GM19467 (cell line): ENCODE measurements around the gene RRP9.

Experiments used
- ATAC-seq: cut with Tn5 transposase; IDR thresholded peaks from one replicate; pipeline ENCODE4 v1.9.1; 2021; ENCODE audit warnings: mild to moderate bottlenecking, moderate library complexity; ENCODE audit not compliant: unreplicated experiment

RRP9 gene

DNA sequence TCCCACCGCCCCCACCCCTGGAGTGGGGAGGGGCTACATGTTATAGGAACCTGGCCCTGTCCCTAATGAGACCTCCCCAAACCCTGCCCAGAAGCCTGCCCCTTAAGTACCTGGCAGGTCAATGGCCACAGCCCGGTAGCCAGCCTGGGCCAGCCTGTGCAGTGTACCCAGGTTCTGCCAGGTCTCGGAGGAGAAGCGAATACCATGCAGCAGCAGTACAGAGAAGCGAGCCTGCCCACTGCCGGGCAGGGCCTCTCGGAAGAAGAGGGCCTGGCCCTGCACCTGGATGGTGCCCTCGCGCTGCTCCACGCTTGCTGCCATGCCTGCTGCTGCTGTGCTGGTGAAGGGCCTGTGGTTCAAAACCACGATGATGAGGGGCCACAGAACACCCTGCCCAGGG, 29.6 kb upstream of the RRP9 start:
- no peak for ATAC-seq

DNA sequence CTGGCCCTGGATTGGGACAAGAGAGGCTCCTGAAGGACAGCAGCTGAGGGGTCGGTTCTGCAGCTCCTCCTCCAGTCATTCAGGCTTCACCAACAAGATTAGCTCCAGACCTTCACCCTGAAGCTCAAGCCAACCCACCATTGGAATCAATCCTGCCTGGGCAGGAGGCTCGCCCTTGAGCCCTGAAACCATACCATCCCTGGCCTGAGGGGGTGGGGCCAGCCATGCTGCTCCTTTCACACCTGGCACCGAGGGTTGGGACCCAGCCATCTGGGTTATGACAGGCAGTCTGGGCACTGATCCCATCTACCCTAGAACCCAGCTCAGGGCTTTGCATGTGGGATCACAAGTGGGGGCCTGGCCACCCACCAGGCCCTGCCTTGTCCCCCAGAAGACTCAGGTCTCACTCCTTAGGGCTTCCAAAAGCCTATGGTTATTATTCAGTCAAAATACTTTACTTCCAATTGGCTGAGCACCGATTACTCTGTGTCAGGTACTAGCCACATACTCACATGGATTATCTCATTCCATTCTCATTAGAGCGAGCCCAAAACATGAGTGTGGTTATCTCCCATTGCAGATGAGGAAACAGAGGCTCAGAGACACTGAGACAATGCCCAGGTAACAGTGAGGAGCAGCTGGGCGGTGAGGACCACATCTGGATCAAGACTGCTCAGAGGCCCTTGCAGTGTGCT, 29.0 kb upstream of the RRP9 start:
- no peak for ATAC-seq

DNA sequence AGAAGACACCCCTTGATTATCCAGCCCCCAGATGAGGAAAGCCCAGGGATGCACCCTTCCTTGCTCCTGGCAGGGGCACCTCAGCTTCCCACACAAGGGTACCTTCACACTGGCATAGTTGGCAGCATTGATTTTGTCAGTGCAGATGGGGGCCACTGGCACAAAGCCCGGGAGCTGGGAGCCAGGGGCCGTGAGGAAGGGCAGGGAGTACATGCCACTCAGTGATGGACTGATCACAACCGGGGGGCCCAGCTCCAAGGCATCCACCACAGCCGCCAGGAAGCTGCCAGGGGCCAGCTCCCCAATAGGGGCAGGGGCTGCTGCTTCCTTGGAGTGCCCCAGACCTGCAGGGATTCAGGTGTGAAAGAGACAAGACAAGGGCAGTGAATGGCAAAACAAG, 28.1 kb upstream of the RRP9 start:
- no peak for ATAC-seq

DNA sequence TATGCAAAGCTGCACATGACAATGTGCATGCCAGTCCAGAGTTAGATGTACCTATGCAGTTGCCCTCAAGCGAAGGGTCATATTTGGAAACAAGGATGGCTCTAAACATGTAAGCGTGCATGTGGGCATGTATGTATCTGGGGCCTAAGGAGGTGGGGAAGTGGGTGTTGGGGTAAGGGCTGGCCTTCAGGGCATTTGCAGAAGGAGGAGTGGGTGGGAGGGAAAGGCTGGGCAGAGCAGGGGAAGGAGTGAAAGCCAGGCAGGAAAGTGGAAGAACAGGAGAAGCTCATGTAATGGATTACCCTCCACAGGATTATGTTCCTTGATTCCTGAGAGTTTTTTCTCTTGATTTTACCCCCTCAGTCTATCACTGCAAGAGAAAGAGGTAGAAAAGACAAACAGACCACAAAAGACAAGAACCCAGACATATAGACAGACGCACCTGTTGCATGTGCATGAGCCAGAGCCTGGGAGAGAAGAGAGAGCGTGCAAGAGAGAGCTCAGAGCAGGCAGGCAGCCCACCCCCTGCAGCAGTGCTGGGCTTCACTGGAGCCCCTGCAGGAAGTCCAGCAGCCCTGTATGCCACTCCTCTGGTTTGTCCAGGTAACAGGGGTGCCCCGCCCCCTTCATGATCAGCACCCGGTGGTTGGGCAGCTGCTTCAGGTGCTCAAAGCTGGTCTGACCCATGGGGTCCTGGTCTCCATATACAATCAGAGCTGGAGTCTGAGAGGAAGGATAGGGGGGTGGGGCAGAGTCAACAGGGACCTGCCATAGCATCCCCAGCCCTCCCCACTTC, 27.4 kb upstream of the RRP9 start:
- no peak for ATAC-seq

DNA sequence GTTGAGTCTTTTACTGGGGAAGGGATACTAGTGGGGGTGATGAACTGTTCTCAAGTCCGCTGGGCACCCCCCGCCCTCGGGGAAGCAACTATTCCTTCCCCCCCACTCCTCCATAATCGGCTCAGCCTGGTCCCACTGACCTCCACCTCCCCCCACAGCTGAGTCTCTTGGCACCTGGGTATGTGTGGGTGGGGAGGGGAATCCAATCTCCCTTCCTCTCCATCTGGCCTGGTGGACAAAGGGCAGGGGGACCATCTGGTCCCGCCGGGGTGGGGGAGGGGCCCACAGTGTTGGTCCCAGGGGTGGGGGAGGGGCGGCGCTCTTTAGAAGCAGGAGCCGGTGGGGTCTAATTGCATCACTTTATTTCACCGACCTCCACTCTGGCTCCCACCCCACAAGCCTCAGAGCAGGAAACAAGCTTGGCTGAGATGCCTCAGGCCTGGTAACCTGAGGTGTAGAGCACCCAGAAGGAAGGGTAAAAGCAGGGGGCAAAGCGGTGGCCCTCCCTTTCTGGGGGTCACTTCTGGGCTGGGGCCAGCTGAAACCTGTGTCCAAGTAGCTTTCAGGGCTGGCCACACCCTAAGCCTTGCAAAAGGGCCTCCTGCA, 26.6 kb upstream of the RRP9 start:
- no peak for ATAC-seq

DNA sequence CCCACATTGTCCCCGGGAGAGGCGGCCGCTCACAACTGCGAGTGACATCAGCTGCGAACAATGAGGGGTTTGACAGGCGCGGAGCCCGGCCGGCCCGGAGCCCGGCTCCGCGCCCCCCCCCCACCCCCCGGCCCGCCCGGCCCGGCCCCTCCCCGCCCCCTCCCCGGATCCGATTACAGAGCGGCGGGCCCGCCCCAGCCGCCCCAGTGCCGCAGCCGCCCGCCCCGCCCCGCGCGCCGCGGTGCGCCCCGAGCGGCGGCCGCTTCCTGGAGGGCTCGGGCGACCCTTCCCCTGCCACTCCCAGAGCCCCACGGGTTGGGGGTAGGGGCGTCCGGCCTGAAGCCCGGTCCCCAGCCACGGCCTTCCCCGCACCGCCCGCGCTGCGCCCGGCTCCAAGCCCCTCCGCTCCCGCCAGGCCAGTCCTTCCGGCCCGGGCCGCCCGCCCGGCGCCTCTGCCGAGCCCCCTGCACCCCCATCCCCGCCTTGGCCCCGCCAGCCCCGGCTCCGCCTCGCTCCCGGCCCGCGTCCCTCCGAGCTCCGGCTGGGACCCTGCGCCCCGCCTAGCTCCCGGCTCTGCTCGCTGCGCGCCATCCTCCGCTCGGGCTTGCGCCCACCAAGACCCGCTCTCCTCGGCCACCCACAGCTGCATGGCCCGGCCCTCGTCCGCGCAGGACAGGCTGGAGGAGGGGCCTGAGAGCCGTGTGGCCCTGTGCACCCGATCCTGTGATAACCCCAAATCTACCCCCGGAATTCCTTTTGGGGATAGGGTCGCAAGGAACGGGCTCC, 25.9 kb upstream of the RRP9 start, which contains the start of gene PCBP4:
PCBP4 (minus strand) TSS at position 71 of the 786 bp plus-strand sequence. CDS start 6,214 bp downstream, outside the sequence.
- ATAC-seq: no peak

DNA sequence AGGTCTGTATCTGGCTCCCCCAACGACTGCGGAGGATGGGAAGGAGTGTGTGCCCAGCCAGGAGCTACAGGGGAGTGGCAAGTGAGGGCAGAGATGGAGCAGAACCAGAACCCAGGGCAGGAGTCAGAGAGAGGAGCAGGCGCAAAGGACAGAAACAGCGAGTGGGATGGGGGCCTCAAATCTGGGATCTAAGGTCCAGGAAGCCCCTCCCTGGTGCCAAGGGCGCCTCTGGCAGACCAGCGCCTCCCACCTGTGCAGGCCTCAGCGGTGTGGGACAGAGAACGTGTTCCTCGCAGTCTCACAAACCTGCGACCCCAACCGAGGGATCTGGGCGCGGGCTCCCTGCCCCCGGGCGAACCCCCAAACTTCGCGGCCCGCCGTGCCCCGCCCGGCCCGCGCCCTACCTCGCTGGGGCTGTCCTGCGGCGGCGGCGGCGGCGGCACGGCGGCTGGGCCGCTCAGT, 25.2 kb upstream of the RRP9 start:
- ATAC-seq: no peak

DNA sequence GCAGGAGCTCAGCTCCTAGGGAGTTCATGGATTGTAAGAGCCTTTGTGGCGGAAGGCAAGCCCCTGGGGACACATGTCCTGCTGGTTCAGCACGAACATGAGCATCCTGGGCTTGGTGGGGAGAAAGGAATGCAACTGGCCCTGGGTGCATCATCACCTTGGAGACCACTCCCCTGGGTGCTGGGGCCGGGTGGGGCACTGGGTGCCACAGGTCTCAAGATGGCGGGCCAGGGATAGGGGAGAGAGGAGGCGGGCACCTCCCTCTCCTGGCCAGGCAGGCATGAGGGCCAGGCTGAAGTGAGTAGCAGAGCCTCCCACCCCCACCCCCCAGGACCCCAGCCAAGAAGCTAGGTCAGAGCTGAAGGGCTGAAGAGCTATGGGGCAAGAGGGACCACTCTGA, 24.8 kb upstream of the RRP9 start:
- no peak for ATAC-seq

DNA sequence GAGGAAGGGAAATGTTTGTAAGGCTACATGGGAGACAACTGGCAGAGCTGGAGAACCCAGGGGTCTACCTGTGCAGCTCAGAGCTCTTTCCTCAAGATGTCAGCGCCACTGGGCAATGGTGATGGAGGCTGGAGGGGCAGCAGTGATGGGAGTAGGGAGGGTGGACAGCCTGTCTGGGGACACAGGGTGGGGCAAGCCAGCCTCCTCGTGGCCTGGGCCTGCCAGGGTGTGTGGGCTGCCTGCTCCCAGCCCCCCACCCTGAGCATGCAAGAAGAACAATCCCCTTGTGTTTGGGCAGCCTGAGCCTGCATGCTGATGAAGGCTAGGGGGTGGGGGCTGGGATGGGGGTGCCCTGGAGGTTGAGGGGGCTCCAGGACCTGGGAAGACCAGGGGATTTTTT, 24.3 kb upstream of the RRP9 start:
- ATAC-seq: no peak

DNA sequence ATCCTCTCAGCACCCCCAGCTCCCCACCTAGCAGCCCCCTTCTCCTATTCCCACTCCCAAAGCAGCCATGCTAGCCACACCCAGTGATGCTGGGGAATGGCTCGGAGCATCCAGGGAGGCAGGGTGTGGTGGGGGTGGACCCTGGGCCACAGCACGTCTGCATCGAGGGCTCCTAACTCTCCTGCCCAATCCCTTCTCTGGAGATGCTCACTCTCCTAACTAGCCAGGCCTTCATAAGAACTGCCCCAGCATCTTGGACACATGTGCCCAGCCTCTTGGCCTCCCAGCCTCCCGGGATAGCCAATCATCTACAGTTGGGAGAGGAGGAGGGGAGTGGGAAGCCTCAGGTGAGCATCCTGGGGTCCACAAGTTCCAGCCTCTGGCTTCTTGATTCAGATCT, 22.8 kb upstream of the RRP9 start:
- no peak for ATAC-seq

DNA sequence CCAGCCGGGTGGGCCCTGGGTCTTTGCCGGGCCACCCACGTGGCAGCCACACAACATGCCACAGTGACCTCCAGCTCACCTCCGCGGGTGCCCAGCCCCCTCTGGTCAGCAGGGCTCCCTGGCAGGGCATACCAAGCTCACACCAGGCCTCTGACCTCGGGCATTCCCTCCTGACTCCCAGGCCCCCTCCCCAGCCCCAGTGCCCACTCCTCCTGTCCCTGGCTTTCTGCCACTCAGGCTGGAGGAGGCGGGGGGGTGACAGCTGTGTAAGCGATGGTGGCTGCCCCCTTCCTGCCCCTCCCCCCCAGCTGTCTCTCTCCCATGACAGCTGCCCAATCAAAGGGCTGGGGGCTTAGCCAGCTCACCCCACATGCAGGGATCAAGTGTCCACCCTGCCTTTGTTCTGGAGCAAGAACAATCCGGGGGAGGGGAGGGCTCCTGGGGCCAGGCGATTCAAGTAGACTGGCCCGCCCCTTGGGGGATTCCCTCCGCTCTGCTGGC, 22.3 kb upstream of the RRP9 start:
- no peak for ATAC-seq

DNA sequence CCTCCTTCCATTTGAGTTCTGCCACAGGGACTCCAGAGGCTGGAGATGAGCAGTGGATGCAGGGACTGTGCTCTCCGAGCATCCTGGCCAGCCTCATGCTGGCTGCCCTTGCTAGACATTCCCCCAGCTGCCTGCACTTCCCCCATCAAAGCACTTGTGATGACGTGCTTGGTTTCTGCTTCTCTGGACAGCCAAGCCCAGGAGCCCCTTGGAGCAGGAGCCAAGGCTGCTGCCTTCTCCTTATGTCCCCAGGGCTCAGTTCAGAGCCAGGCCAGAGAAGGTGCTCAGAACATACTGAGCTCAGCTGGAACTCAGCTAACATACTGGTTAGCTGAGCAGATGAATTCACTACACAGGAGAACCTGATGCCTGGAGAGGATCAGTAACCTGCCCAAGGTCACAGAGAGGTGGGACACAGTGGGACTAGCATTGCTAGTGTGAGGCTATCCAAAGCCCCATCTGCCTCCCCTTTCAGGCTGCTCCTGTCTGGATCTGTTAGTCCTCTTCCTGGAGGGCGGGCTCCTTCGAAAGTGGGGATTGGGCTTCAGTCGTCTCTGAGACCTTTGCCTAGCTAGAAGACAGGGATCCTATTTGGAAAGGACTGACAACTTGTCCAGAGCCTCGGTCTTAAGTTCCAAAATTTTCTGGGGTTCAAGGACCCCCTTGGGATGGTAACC, 21.3 kb upstream of the RRP9 start:
- ATAC-seq: no peak

DNA sequence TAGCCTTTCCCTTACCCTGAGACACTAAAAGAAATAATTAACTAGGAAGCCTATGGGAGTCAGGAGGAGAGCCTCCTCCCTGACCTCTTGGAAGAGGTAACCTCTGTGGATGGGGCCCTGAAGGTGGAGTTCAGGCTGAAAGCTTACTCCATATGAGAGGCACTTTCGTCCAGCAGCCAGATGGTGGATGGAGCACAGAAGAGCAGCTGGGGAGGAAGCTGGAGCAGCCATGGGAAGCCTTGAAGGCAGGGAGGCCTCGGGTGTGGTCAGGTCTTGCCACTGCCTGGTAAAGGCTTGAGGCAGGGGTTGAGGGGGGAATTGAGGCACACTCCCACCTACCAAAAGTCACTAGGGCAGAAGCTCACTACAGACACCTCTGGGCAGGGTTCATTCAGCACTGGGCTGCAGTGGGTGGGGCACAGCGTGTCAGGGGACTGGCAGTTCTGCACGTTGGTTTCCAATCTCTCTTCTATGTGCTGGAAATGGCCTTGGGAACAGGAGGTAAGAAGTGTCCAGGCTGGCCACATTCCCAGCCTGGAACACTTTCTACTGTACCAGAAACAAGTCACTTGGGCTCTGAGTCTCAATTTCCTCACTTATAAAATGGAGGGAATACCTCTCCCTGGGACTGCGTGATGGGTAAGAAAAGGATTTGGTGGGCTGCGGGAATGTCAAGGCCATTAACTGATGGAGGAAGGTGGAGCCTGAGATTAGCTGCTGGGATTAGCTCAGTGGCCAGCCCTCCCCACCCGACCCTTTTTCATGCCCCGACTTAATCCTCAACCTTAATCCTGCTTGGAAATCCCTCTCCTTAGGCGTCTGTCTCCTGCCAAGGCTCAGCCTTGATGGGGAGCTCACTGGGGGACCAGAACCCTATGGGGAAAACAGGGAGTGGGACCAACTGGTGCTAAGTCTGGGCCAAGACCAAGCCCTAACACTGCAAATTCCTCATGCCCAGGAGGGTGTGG, 20.2 kb upstream of the RRP9 start:
- ATAC-seq: no peak

DNA sequence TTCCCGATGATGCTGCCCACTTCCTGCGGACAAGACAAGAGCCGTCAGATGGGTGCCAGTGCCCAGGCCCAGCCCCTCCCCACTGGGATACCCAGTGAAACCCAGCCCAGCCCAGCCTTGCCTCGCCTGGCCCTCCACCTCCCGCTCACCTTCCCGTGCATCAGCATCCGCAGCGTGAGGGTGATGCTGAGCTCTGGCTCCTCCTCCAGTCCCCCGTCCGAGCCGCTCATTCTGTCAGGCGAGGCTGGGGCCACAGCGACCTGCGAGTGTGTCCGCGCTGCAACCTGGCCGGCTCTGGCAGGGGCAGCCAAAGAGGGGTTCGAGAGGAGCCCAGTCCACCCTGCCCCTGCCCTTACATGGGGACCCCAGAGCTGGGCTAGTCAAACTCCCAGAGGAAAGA, 19.3 kb upstream of the RRP9 start:
- no peak for ATAC-seq

DNA sequence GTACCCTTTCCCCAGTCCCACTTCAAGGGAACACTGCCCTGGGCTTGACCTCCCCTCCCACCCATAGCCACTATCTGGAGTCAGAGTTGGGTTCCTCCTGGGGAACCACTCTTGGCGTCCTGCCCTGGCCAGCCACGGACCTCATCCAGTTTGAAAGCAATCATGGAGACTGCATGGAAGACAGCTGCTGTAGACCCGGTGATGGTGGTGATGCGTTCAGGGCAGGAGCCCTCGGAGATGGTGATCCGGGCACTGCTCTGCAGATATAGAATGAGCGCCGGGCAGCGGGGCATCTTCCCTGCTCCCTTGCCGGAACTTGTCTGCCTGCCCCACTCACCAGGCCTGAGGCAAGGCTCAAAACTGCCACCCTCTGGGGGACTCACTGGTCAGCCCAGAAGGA, 18.7 kb upstream of the RRP9 start:
- ATAC-seq: no peak

DNA sequence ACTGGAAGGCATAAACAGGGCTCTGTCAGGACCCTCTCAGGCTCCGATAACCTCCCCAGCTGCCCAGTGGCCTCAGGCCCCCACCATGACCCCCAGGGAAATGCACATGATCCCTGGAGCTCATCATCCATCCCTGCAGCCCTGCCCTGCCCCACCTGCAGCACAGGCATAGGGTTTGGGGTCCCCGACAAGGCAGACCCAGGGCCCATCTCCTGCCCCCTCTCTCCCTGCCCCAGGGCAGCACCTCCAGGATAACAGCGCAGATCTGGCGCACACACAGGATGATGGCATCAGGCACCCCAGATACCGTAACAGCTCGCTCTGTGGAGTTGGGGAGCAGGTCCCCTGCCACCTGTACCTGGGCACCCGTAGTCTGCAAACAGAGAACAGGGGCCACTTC, 17.9 kb upstream of the RRP9 start:
- ATAC-seq: no peak

DNA sequence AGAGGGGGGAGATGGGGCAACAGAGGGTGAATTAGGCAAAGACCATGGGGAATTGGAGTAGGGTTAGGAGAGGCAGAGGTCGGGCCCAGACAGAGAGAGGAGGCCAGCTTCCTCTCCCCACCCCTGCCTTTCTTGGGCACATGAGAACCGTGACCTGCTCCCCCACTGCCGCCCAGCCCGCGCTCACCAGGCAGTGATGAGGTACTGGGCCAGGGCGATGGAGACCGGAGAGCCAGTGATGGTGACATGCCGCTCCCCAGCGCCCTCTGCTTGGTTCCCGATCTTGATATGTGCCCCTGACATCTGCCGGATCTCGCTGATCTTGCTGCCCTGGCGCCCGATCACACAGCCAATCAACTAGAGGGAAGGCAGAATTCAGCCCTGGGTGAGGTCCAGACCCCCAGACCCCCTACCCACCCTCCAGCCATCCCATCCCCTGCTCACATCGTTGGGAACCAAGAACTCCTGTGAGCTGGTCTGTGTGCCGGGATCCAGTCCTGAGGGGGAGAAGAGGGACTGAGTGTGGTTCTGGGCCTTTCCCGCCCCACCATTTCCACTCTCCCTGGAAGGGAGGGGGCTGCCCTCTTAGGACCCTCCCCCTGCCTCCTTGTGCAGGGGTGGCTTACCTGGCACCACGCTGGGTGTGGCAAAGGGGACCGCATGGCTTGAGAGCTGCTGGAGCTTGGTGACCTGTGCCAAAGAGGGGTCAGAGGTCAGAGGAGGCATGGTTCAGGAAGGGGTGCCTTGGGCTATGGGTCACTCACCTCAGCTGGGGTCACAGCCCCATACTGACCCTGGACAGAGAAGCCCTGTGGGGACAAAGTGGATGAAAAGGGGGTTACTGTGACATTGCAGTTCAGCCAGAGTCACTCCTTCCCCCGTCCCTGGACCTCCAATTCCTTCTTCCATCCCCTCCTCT, 17.2 kb upstream of the RRP9 start:
- ATAC-seq: no peak

DNA sequence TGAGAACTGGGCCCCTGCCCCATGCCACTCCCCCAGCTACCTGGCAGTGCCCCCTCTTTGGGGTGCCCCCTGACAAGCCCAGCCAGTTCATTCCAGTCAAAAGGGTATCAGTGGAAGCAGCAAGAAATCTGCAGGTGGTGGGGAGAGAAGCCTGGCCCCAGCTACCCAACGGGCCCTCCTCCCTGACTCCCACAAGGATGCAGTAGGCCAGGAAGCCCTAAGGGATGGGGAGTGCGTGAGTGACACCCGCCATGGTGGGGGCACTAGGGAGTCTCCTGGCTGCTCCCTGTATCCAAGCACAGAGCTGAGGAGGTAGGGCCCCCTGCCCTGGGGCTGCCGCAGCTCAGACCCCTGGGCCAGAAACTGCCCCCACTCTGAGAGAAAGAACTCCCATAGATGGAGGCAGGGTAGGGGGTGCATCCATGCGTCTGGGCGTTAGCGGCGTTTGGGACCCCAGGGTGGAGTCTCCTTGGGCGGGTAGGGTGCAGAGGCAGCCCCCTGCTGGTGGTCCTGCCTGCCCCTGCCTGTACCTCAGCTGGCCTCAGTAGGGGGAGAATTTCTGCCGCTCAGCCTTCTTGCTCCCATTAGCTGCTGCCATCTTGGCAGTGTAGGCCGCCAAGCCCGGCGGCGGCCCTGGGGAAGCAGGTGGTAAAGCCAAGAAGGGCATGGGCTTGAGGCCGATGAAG, 16.0 kb upstream of the RRP9 start:
- no peak for ATAC-seq
